NCI-H1092 (cell line): ENCODE results near the gene ZNF318.

Experiments
- DNase-seq: peaks from one replicate; lab custom pipeline; 2025; lab: John Stamatoyannopoulos, UW

Gene ZNF318

DNA sequence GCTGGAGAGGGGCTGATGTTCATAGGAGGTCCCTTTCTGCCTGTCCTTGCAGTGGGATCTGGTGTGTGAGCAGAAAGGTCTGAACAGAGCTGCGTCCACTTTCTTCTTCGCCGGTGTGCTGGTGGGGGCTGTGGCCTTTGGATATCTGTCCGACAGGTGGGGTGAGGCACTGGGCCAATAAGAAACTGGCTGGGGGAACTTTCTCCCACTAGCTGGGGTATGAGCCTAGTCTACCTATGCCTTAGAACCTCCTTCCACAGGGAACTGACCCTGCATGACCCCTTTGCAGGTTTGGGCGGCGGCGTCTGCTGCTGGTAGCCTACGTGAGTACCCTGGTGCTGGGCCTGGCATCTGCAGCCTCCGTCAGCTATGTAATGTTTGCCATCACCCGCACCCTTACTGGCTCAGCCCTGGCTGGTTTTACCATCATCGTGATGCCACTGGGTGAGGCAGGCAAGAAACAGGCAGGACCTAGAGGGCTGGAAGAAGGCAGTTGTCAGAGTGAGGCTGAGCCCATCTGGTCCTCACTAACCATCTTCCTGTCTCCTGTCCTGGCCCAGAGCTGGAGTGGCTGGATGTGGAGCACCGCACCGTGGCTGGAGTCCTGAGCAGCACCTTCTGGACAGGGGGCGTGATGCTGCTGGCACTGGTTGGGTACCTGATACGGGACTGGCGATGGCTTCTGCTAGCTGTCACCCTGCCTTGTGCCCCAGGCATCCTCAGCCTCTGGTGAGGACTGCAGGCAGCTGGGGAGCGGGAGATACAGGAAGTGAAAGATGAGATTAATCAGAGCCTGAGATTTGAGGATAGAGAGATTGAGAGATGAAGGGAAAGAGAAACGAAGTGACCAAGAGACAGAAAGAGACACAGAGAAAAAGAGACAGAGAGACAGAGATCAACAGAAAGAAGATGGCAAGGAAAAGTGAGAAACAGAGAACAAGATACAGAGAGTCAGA, 69.8 kb downstream of the ZNF318 start:
- no peak for DNase-seq

DNA sequence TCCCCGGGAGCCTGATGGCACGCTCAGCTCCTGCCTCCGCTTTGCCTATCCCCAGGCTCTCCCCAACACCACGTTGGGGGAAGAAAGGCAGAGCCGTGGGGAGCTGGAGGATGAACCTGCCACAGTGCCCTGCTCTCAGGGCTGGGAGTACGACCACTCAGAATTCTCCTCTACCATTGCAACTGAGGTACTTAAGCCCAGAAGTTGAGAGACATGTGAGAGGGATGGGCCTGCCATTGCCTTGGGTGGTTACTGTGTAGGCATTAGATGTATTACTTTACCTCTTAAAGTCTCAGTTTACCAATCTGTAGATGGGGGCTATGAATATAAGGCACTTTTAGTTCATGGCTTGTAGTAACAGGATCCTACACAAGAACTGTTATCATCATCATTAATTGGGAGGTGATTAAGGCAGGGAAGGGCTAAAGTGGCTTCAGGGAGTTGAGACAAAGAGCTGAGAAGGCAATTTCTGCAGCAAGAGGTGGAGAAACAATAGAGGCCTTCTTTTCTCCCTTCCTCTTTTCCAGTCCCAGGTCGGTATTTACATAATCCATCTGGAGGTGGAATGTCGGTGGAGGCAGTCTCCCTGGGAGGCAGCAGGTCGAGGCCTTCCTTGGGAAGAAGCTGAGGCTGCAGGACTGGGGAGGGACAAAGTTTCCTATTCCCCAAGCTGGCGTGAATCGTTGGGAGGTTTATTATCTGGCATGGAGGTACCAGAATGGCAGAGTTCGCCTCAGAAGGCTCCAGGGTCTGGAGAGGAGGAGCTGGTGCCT, 70.7 kb downstream of the ZNF318 start:
- DNase-seq, result no peak

DNA sequence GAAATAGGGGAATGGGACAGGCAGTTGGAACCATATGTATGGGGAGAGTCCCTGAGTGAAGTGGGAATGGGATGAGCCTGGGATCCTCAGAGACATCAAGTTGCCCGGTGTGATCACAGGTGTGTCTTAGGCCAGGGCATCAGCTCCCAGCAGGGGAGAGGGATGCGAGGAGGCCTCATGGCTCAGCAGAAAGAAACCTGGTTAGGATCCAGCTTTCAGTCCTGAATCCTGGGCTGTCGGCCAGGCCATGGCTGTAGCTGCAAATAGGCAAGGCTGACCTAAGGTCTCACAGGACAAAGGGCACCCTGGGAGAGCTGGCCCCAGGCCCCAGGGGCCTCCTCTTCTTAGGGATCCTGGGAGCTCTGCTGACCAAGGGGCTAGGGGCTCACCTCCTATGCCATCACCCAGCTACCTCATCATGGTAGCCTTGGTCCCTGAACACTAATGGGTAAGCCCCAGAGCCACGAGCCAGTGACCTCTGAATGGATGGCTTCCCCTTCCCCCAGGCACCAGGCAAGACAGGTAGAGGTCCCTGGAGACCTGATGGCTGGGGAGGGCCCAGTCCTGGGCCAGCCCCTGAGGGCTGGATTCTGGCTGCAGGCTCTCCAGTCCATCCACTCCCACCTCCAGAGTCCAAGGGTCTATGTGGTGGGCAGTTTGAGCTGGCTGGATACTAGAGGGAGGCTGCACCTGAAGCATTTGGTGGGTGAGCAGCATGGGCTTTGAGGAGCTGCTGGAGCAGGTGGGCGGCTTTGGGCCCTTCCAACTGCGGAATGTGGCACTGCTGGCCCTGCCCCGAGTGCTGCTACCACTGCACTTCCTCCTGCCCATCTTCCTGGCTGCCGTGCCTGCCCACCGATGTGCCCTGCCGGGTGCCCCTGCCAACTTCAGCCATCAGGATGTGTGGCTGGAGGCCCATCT, 71.5 kb downstream of the ZNF318 start, which contains the start of gene SLC22A7:
TSS of gene SLC22A7 (plus strand) at position 617 of the 921 bp plus-strand sequence. CDS start at position 716, 99 bp downstream.
- DNase-seq, result peak; percentile 18

DNA sequence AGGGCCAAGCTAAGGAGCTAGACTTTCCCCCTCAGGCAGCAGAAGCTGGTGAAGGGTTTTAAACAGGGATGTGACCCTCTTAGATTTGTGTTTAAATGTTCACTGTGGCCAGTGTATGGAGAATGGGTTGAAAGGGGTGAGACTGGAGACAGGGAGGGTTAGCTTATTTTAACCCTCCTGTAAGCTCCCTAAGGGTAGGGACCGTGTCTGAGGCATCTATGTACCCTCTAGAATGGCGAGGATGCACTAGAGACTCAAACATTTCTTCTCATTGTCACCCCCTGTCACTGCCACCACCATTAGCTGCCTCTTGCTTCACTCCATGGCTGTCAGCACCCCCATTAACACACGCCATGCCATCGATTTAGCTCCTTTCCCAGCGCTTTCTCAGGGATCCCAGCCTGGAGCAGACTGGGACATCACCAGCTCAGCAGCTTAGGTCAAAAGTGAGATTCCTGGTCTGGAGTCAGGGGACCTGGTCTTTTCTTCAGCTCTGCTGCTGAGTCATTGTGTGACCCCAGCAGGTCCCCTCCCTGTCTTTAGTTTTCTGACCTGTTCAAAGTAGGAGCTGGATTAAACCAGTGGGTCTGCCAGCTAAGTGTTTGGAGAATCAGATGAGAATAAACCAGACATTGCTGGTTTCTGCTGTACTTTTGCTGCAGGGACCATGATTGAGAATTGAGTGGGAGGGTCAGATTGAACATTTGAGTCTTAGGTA, 72.5 kb downstream of the ZNF318 start:
- DNase-seq, result no peak

DNA sequence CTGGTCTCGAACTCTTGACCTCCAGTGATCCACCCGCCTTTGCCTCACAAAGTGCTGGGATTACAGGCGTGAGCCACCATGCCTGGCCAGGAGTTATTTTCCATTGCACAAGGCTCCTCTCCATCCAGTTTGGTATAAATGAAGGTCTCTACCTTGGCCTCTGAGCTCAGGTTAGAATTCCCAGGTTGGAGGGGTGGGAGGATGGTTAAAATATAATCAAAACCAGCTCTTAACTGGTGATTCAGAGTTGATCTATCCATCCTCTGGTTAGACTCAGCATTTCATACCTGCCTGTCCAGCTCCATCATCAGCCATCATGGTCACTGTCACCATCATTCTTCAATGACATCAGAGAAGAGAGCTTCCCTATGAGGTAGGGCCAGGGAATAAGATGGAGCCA, 74.0 kb downstream of the ZNF318 start:
- DNase-seq, result no peak

DNA sequence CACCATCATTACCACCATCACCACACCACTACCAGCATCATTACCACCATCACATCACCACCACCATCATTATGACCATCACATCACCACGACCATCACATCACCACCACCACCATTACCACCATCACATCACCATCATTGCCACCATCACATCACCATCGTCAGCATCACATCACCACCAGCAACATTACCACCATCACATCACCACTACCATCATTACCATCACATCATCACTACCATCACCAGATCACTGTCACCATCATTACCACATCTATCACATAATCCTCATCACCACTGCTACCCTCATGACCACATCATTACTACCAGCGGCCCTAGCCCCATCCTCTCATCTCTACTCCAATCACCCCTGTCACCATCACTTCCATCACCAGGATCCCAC, 74.9 kb downstream of the ZNF318 start:
- DNase-seq, result no peak

DNA sequence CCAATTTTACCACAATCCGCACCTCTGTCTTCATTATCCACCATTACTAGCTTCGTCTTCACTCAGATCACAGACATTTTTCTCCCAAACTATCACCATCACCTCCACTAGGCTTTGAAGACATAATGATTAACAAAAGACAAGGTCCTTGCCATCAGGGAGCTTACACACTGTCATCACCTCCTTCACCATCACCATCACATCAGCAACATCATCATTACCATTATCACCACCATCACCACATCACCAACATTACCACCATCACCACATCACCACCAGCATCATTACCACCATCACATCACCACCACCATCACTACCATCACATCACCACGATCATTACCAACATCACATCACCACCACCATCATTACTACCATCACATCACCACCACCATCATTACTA, 75.7 kb downstream of the ZNF318 start:
- no peak for DNase-seq

DNA sequence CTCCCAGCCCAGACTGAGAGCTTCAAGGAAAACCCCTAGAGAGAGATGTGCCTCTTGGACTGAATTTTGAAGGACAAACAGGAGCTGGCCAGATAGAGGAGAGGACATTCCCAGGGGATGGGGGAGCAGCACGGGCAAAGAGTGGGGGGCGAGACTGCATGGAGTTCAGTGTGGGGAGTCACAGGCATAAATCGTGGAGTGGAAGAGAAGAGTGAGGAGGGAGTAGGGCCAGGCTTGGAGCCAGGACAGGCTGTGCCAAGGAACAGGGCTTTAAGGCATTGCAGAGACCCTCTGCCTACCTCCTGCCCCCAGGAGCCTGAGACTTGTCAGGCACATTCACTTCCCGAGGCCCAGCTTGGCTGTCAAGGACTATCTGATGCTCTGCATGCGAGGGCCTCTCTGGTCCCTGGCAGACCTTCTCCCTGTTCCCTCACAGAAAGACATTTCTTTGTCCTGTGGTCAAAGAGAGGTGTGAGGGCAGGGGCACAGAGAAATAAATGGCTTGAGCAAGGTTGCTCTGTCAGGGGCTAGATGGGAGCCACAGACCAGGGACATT, 76.6 kb downstream of the ZNF318 start:
- no peak for DNase-seq

DNA sequence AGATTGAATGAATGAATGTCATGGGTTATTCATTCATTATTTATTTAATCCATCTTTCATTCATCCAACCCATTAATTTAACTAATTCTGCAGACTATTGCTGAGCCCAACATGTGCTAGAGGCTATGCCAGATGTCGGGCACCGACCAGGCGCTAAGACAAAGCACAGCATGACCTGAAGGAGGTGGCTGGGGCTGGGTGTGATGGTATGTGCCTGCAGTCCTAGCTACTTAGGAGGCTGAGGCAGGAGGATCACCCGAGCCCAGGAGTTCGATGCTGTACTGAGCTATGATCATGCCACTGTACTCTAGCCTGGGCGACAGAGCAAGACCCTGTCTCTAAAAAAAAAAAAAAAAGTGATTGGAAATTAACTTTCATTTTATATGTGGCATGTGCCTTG, 77.1 kb downstream of the ZNF318 start:
- DNase-seq, result no peak

DNA sequence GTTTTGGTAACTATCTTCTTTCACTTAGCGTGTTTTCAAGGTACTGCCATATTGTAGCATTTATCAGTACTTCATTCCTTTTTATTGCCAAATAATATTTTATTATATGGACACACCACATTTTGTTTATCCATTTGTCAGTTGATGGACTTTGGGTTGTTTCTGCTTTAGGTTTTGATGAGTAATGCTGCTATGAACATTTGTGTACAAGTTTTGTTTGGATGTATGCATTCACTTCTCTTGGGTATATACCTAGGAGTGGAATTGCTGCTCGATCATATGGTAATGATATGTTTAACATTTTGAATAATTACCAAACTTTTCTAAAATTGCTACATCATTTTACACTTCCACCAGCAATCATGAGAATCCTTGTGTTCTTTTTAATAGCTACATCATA, 77.7 kb downstream of the ZNF318 start:
- no peak for DNase-seq

DNA sequence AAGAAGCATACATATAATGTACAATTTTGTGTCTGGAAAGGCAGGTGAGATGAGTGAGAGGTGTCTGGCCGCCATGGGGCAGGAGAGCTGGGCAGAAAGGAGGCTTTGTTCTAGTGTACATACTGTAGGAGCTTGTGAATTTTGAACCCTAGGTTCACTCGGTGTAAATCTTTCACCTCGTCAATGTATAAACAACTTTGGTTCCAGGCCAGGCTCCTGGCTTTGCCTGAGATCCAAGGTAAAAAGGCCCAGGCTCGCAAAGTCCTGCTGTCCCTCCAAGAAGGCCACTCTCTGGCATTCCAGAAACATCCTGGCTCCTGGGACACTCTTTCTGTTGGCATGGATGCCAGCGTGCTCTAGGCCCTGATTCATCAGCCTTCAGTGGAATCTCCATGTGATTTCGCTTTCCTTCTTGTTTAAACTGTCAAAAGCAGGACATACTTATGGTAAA, 78.5 kb downstream of the ZNF318 start:
- no peak for DNase-seq

DNA sequence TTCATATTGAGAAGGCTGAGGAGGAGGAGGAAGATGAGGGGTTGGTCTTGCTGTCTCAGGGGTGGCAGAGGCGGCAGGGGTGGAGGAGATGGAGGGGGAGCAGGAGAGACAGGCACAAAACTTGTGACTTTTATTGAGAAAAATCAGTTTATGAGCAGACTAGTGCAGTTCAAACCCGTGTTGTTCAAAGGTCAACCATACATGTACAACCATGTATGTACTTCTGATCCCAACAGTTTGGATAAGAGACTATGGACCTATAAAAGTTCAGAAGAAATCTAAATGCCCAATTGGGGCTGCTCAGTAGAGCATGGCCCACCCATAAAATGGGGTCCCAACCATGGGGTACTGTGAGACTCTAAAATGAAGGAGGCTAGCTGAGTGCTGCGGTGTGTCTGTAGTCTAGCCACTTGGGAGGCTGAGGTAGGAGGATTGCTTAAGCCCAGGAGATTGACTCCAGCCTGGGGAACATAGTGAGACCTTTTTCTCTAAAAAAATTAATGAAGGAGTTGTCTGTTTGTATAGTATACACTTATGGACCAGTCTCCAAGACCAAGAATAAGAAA, 79.0 kb downstream of the ZNF318 start:
- no peak for DNase-seq

DNA sequence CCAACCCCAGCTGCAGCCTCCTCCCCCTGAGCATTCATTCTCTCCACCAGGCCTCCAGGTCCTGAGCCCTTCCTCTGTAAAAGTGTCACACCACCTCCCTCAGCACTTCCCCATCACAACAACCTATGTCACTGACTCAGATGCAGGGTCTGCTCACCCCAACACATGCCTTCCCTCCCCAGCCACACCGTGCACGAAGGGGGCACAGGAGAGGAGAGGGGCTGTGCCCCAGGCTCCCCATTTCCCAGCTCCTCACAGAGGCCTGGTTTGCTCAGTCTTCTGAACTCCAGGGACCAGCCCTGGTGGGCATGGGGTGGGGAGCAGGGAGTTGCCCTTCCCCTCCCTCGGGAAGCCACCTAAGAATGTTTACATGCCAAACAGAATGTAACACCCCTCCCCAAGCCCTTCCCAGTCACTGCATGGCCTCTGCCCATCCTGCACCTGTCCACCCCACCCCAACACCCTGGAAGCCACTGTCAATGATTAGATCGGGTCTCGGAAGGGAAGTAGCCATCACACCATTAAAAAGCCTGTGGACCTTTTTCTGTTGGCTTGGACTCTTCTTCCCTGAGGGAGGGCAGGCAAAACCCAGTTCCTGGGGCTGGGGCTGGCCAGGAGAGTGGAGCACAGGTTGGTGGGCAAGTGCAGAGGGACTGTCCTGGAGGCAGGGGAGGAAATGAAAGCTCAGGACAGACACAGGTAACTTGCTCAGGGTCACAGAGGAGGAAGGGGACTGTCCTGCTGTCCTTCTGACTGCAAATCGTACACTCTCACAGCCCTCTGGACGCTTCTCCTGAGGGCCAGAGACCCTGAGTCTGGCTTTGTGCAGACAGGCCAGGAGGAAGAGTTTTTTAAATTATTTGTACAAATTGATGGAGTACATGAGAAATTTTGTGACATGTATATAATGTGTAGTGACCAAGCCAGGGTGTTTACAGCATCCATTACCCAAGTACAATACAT, 81.4 kb downstream of the ZNF318 start:
- DNase-seq, result no peak

DNA sequence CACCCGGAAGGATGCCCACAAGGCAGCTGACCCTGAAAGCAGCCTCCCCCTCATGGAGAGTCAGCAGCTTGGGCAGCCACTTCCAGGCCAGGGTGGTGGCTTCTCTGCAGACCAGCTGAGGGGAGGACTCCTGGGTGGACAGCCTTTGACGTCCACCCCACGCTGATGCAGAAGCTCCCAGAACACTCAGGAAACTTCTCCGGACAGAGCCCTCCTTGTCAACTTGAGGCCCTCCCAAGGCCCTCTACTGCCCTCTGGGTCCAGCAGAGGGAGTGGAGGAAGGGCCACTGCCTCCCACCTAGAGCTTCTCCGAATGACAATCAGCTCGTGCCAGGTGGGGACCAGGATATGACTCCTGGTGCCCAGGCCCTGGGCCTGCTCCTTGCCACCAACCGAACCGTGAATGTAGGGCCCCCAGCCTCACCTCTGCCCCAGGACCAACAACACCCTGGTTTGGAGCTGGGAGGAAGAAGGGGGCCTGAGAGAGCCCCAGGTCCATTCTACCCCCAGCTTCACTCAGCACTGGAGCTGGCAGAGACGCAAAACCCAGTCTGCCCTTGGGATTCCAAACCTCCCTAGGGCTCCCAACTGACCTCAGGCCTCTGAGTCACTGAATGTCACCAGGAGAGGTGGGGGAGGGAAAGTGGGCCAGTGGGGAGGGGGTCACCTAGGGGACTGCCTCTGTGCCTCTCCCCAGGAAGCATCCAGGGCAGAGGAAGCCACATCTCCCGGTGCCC, 82.3 kb downstream of the ZNF318 start:
- DNase-seq, result peak; percentile 11

DNA sequence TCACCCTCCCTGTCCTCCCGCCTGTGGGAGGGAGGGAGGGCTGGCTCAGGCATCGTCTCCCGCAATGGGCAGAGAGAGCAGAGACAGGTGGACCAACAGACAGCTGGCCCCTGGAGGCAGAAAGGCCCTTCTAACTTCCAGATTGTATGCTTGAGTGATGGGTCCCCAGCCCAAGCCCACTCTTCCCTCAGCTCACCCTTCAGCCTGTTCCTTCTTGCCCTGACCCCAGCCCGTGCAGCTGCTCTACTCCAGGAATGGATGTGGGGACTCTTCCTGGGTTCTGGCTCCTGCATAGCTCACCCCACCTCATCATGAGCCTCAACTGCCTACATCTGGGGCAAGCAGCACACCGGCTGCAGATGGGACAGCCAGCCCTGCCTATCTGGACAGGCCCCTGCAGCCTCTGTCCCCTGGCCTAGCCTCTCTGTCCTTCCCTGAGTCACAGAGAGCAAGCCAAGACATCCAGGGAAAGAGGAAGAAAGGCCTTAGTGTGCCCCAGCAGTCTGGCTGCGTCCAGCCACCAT, 82.9 kb downstream of the ZNF318 start:
- DNase-seq, result no peak
